ENCODE results near the gene NFATC3. TPM values are rescaled to one million over a fixed set of nuclear protein-coding genes. Genes with fewer than 3 reads are reported as not detected.
A peak's percentile ranks its signal among the peaks of the same experiment; 100 is the strongest.

The NFATC3 gene
- total and polyA plus RNA-seq, 10 donors, result 12.4 to 89.7 (median 67.2) TPM

- WGBS, 5 donors, result 23 to 66% (median 49%) methylated on average over 2 of the region's 2 CpGs
- Histone ChIP-seq H3K4me1 (peaks cover 9 to 39% (median 13%) of the 10 kb centered on the region in 6 donors), H3K27ac (peak overlapping the region in 6 of 8 donors; percentile 30 to 75 (median 36)), H3K4me3 (no peak overlapping the region), H3K36me3 (peaks cover 0 to 70% (median 25%) of the 10 kb centered on the region in 6 donors), H3K9me3 (no peaks in the 10 kb centered on the region), H3K27me3 (replicated peaks in 1 of 7) (no peaks in the 10 kb centered on the region)
- intact Hi-C loops (cut with DNase I; ENCODE audit: low total_unique reads), result loop anchor here (10.0 kb wide), 1 partner anchor 133 kb away; no protein-coding TSS in a partner anchor
- TF ChIP-seq POLR2A (IDR thresholded peaks at IDR 0.05), result no peak
- DNase-seq, result no peak
Measured at GRCh38 chr16:68227850-68228553, 142.8 kb downstream of the NFATC3 start.

GRCh38 chr16:68228652-68229051, 143.5 kb downstream of the NFATC3 start:
- intact Hi-C loops (cut with DNase I; ENCODE audit: low total_unique reads), result loop anchor here (10.0 kb wide), 1 partner anchor 134 kb away; no protein-coding TSS in a partner anchor
- H3K36me3 ChIP-seq, result peaks cover 0 to 65% (median 25%) of the 10 kb centered on the region in 6 donors
- H3K27ac ChIP-seq, result peak overlapping the region in 3 of 8 donors; percentile 14 to 75 (median 23)
- H3K4me1 ChIP-seq, result peaks cover 9 to 39% (median 13%) of the 10 kb centered on the region in 6 donors
- H3K4me3 ChIP-seq, result no peak overlapping the region
- H3K27me3 ChIP-seq (replicated peaks in 1 of 7), result no peaks in the 10 kb centered on the region
- H3K9me3 ChIP-seq, result no peaks in the 10 kb centered on the region
- 86 to 93% (median 89%) methylated on average over 3 of the region's 3 CpGs for WGBS, 5 donors
- no peak for DNase-seq
- no peak for TF ChIP-seq CTCF (IDR thresholded peaks at IDR 0.05 in 8 of 11, conservative IDR thresholded peaks at IDR 0.05 in 3 of 11)
- TF ChIP-seq POLR2A (IDR thresholded peaks at IDR 0.05), result no peak
- TF ChIP-seq POLR2AphosphoS5 (IDR thresholded peaks at IDR 0.05), result no peak

GRCh38 chr16:68229431-68230175, 144.4 kb downstream of the NFATC3 start:
- H3K36me3 ChIP-seq, result peaks cover 0 to 65% (median 25%) of the 10 kb centered on the region in 6 donors
- TF ChIP-seq POLR2A (IDR thresholded peaks at IDR 0.05) (no peak), CTCF (IDR thresholded peaks at IDR 0.05 in 8 of 11, conservative IDR thresholded peaks at IDR 0.05 in 3 of 11) (peak; percentile 72 to 87 (median 84)), POLR2AphosphoS5 (IDR thresholded peaks at IDR 0.05) (no peak)
- peak overlapping the region in 2 of 8 donors; percentile 14 to 23 for H3K27ac ChIP-seq
- H3K4me3 ChIP-seq, result no peak overlapping the region
- no peaks in the 10 kb centered on the region for H3K27me3 ChIP-seq (replicated peaks in 1 of 7)
- DNase-seq, result no peak
- no peaks in the 10 kb centered on the region for H3K9me3 ChIP-seq
- H3K4me1 ChIP-seq, result peaks cover 9 to 47% (median 13%) of the 10 kb centered on the region in 6 donors
- intact Hi-C loops (cut with DNase I; ENCODE audit: low total_unique reads), result loop anchor here (10.0 kb wide), 1 partner anchor 135 kb away; no protein-coding TSS in a partner anchor
- 79 to 89% (median 82%) methylated on average over 4 of the region's 4 CpGs for WGBS, 5 donors

GRCh38 chr16:68230176-68230571, 145.0 kb downstream of the NFATC3 start:
- H3K4me1 ChIP-seq, result peaks cover 9 to 53% (median 14%) of the 10 kb centered on the region in 6 donors
- intact Hi-C loops (cut with DNase I; ENCODE audit: low total_unique reads), result no loop called here

More at GRCh38 chr16:68230176-68230571, 145.0 kb downstream of the NFATC3 start:
- no peak for TF ChIP-seq POLR2A (IDR thresholded peaks at IDR 0.05)
- no peak for TF ChIP-seq CTCF (IDR thresholded peaks at IDR 0.05 in 8 of 11, conservative IDR thresholded peaks at IDR 0.05 in 3 of 11)
- TF ChIP-seq POLR2AphosphoS5 (IDR thresholded peaks at IDR 0.05), result peak in 1 of 3 donors; percentile 12
- Histone ChIP-seq H3K36me3 (peaks cover 0 to 59% (median 23%) of the 10 kb centered on the region in 6 donors), H3K9me3 (no peaks in the 10 kb centered on the region), H3K4me3 (no peak overlapping the region), H3K27ac (no peak overlapping the region), H3K27me3 (replicated peaks in 1 of 7) (no peaks in the 10 kb centered on the region)
- no peak for DNase-seq
- 94 to 100% (median 96%) methylated on average over 6 to 9 of the region's 9 CpGs for WGBS, 5 donors

All from spleen (tissue), 11 donors.